Liver (tissue), 9 donors: ENCODE results near the gene SGF29. TPM values are rescaled to one million over a fixed set of nuclear protein-coding genes. Genes with fewer than 3 reads are reported as not detected.

Experiments used
- DNase-seq: peaks from one replicate; pipeline ENCODE4 v3.0.0-alpha.2; 2017; ENCODE audit warnings: low spot score
- H3K27ac ChIP-seq, 2 donors: one replicate each; pipeline ENCODE4 v1.7.0; 2013; ENCODE audit warnings: inconsistent platforms in 2 of 2, low read length in 2 of 2, control low read depth in 1 of 2, low read depth in 1 of 2, mild to moderate bottlenecking in 1 of 2
- H3K27me3 ChIP-seq, 4 donors: one replicate each; pipeline versions ENCODE4 v1.6.1 to v1.7.0; 2013; ENCODE audit warnings: low read length in 3 of 4, inconsistent platforms in 1 of 4, mild to moderate bottlenecking in 1 of 4, moderate library complexity in 1 of 4; ENCODE audit not compliant: control insufficient read depth in 4 of 4, insufficient read depth in 4 of 4
- H3K36me3 ChIP-seq, 4 donors: one replicate each; pipeline versions ENCODE4 v1.6.1 to v1.7.0; 2013; ENCODE audit warnings: low read length in 3 of 4, mild to moderate bottlenecking in 3 of 4, low read depth in 1 of 4, moderate library complexity in 1 of 4; ENCODE audit not compliant: control insufficient read depth in 4 of 4, insufficient read depth in 3 of 4
- H3K4me1 ChIP-seq, 4 donors: one replicate each; pipeline versions ENCODE4 v1.6.1 to v1.7.0; 2013; ENCODE audit warnings: low read length in 3 of 4, mild to moderate bottlenecking in 3 of 4, moderate library complexity in 1 of 4; ENCODE audit not compliant: control insufficient read depth in 4 of 4, insufficient read depth in 4 of 4
- H3K4me3 ChIP-seq, 3 donors: one replicate each; pipeline versions ENCODE4 v1.6.1 to v1.7.0; 2013; ENCODE audit warnings: low read length in 3 of 3, control low read depth in 1 of 3, low read depth in 1 of 3, mild to moderate bottlenecking in 1 of 3
- H3K9ac ChIP-seq, 2 donors: one replicate each; pipeline ENCODE4 v1.7.0; 2013; ENCODE audit warnings: low read length in 2 of 2, mild to moderate bottlenecking in 2 of 2, moderate library complexity in 2 of 2, control low read depth in 1 of 2, low read depth in 1 of 2
- H3K9me3 ChIP-seq, 4 donors: one replicate each; pipeline versions ENCODE4 v1.6.1 to v1.7.0; 2013; ENCODE audit warnings: low read length in 3 of 4; ENCODE audit not compliant: control insufficient read depth in 4 of 4
- EGR1 ChIP-seq, 2 donors: IDR thresholded peaks; 2 replicates each; pipeline ENCODE4 v1.6.1; 2016 to 2018; ENCODE audit warnings: antibody characterized with exemption in 2 of 2, low read depth in 2 of 2
- GABPA ChIP-seq, 2 donors: IDR thresholded peaks in 1 of 2; conservative IDR thresholded peaks in 1 of 2; 2 replicates each; pipeline ENCODE4 v1.6.1; 2016; ENCODE audit warnings: antibody characterized with exemption in 2 of 2, mild to moderate bottlenecking in 1 of 2, moderate library complexity in 1 of 2
- HNF4G ChIP-seq: IDR thresholded peaks from 2 replicates; pipeline ENCODE4 v1.6.1; 2016; ENCODE audit warnings: antibody characterized with exemption
- JUND ChIP-seq, 2 donors: IDR thresholded peaks; 2 replicates each; pipeline ENCODE4 v1.6.1; 2016; ENCODE audit warnings: antibody characterized with exemption in 2 of 2
- NR2F2 ChIP-seq: IDR thresholded peaks from 2 replicates; pipeline ENCODE4 v1.6.1; 2016; ENCODE audit warnings: antibody characterized with exemption
- RXRA ChIP-seq, 2 donors: IDR thresholded peaks; 2 replicates each; pipeline ENCODE4 v1.6.1; 2017 to 2018; ENCODE audit warnings: antibody characterized with exemption in 2 of 2, mild to moderate bottlenecking in 1 of 2
- SP1 ChIP-seq: IDR thresholded peaks from 2 replicates; pipeline ENCODE4 v1.6.1; 2018; ENCODE audit warnings: antibody characterized with exemption, mild to moderate bottlenecking
- TAF1 ChIP-seq: conservative IDR thresholded peaks from 2 replicates; pipeline ENCODE4 v1.6.1; 2016; ENCODE audit warnings: antibody characterized with exemption, mild to moderate bottlenecking
- YY1 ChIP-seq: IDR thresholded peaks from 2 replicates; pipeline ENCODE4 v1.6.1; 2016; ENCODE audit warnings: antibody characterized with exemption, mild to moderate bottlenecking
- WGBS: extraction: QIAGEN DNeasy Blood & Tissue Kit; methylation state at CpG from one replicate; pipeline ENCODE4 v1.1.7; 2013; 5-methylcytosine and 5-hydroxymethylcytosine counted together
- polyA plus RNA-seq, 2 donors: library from polyadenylated mRNA; stranded (reverse) in 1 of 2; unstranded in 1 of 2; fragments of 200-250 nt in 1 of 2; fragments of >200 nt in 1 of 2; fragmentation: Nextera tagmentation in 1 of 2; extraction: Ambion mirVana in 1 of 2; gene quantifications; one replicate each; pipeline versions ENCODE4 v1.2.1 to v1.2.3, GENCODE V29; 2013 to 2015
- total RNA-seq, 2 donors: library from RNA; depleted of rRNA; stranded (reverse); fragments of >200 nt; gene quantifications; one replicate each; pipeline ENCODE4 v1.2.3, GENCODE V29; 2014
- TF ChIP-seq, protein P1 (sequence below): IDR thresholded peaks from 2 replicates; pipeline ENCODE4 v1.6.1; 2016; ENCODE audit warnings: antibody characterized with exemption
- TF ChIP-seq, protein P2 (sequence below): IDR thresholded peaks from 2 replicates; pipeline ENCODE4 v1.6.1; 2016; ENCODE audit warnings: antibody characterized with exemption
- TF ChIP-seq, protein P3 (sequence below): IDR thresholded peaks from 2 replicates; pipeline ENCODE4 v1.6.1; 2016; ENCODE audit warnings: antibody characterized with exemption, mild to moderate bottlenecking
- TF ChIP-seq, protein P4 (sequence below): fragments of 150-350 bp; IDR thresholded peaks from 2 replicates; pipeline ENCODE4 v1.5.1; 2017; ENCODE audit warnings: improper control_type of control experiment, low read depth, low read length; ENCODE audit not compliant: missing input control
- donor health status: healthy.
- donor health status: healthy.
- donor health status: healthy.
- donor health status: healthy.
- donor health status: healthy.

SGF29 gene
- total and polyA plus RNA-seq, 4 donors = 6.5 to 18.1 (median 10.5) TPM

DNA sequence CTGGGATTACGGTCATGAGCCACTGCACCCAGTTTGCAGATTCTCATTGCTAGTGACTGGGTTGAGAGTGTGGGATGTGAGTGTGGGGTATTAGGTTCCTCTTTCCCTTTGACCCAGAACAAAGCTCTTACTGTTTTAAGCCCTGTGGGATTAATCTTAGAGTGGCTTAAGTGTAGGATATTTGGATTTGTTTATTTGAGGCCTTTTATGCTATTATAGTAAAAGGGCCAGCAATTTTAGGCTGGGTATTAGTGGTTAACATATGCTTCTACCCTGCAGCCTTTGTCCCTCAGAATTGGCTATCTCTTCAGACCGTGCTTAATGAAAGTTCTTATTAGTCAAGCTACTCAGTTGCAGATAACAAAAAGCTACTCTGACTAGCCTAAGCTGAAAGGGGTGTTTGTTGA is 3.2 kb downstream of the SGF29 start:
- Histone ChIP-seq H3K9me3 (no peaks in the 10 kb centered on the region), H3K27me3 (no peaks in the 10 kb centered on the region), H3K4me1 (peaks cover 2 to 17% (median 9%) of the 10 kb centered on the region in 4 donors), H3K27ac (no peak overlapping the region), H3K9ac (no peak overlapping the region), H3K36me3 (peaks cover 0 to 10% (median 4%) of the 10 kb centered on the region in 4 donors), H3K4me3 (no peak overlapping the region)
- 95% methylated on average over 2 of the region's 2 CpGs for WGBS
- no peak for TF ChIP-seq YY1
- TF ChIP-seq EGR1 (IDR thresholded peaks at IDR 0.05; ENCODE audit: low read depth in 2 of 2) = no peak
- no peak for DNase-seq

DNA sequence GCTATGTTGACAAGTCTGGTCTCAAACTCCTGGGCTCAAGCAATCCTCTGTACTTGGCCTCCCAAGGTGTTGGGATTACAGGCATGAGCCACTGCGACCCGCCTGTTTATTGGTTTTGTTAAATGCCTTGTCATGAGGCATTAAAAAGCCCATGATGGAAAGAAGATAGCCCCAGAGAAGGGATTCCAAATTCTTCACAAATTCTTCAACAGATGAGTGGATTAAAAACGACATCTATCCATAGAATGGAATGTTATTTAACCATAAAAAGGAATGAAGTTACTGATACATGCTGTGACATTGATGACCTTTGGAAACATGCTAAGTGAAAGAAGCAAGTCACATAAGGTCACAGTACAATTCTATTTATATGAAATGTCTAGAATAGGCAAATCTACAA is 4.7 kb downstream of the SGF29 start:
- H3K9ac ChIP-seq = no peak overlapping the region
- H3K4me3 ChIP-seq = no peak overlapping the region
- peaks cover 0 to 10% (median 4%) of the 10 kb centered on the region in 4 donors for H3K36me3 ChIP-seq
- no peak for DNase-seq
- no peak for TF ChIP-seq HNF4G
- TF ChIP-seq RXRA (IDR thresholded peaks at IDR 0.05) = no peak
- no peak for TF ChIP-seq TAF1
- no peak for TF ChIP-seq NR2F2
- no peak for TF ChIP-seq JUND (IDR thresholded peaks at IDR 0.05)
- TF ChIP-seq, protein P1, sequence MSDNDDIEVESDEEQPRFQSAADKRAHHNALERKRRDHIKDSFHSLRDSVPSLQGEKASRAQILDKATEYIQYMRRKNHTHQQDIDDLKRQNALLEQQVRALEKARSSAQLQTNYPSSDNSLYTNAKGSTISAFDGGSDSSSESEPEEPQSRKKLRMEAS = no peak
- TF ChIP-seq GABPA (IDR thresholded peaks at IDR 0.05 in 1 of 2, conservative IDR thresholded peaks at IDR 0.05 in 1 of 2) = no peak
- no peak for TF ChIP-seq SP1
- TF ChIP-seq, protein P2, sequence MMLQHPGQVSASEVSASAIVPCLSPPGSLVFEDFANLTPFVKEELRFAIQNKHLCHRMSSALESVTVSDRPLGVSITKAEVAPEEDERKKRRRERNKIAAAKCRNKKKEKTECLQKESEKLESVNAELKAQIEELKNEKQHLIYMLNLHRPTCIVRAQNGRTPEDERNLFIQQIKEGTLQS = no peak
- TF ChIP-seq, protein P3, sequence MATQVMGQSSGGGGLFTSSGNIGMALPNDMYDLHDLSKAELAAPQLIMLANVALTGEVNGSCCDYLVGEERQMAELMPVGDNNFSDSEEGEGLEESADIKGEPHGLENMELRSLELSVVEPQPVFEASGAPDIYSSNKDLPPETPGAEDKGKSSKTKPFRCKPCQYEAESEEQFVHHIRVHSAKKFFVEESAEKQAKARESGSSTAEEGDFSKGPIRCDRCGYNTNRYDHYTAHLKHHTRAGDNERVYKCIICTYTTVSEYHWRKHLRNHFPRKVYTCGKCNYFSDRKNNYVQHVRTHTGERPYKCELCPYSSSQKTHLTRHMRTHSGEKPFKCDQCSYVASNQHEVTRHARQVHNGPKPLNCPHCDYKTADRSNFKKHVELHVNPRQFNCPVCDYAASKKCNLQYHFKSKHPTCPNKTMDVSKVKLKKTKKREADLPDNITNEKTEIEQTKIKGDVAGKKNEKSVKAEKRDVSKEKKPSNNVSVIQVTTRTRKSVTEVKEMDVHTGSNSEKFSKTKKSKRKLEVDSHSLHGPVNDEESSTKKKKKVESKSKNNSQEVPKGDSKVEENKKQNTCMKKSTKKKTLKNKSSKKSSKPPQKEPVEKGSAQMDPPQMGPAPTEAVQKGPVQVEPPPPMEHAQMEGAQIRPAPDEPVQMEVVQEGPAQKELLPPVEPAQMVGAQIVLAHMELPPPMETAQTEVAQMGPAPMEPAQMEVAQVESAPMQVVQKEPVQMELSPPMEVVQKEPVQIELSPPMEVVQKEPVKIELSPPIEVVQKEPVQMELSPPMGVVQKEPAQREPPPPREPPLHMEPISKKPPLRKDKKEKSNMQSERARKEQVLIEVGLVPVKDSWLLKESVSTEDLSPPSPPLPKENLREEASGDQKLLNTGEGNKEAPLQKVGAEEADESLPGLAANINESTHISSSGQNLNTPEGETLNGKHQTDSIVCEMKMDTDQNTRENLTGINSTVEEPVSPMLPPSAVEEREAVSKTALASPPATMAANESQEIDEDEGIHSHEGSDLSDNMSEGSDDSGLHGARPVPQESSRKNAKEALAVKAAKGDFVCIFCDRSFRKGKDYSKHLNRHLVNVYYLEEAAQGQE = no peak
- TF ChIP-seq, protein P4, sequence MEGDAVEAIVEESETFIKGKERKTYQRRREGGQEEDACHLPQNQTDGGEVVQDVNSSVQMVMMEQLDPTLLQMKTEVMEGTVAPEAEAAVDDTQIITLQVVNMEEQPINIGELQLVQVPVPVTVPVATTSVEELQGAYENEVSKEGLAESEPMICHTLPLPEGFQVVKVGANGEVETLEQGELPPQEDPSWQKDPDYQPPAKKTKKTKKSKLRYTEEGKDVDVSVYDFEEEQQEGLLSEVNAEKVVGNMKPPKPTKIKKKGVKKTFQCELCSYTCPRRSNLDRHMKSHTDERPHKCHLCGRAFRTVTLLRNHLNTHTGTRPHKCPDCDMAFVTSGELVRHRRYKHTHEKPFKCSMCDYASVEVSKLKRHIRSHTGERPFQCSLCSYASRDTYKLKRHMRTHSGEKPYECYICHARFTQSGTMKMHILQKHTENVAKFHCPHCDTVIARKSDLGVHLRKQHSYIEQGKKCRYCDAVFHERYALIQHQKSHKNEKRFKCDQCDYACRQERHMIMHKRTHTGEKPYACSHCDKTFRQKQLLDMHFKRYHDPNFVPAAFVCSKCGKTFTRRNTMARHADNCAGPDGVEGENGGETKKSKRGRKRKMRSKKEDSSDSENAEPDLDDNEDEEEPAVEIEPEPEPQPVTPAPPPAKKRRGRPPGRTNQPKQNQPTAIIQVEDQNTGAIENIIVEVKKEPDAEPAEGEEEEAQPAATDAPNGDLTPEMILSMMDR = no peak
- H3K27me3 ChIP-seq = no peaks in the 10 kb centered on the region
- WGBS = 79% methylated on average over 3 of the region's 3 CpGs
- H3K9me3 ChIP-seq = no peaks in the 10 kb centered on the region
- peaks cover 0 to 15% (median 9%) of the 10 kb centered on the region in 4 donors for H3K4me1 ChIP-seq
- no peak overlapping the region for H3K27ac ChIP-seq
